GM23248 (cell line): ENCODE measurements around the gene CPAMD8. TPM values are rescaled to one million over a fixed set of nuclear protein-coding genes. Genes with fewer than 3 reads are reported as not detected.
"Not testable (repeated sequence)": the region's sequence is repeated elsewhere in the genome, so short reads cannot be mapped to it uniquely, and the experiment has no call there.

Experiments used
- DNase-seq: peaks from one replicate; pipeline ENCODE4 v3.0.0-alpha.2; 2015
- H2AFZ ChIP-seq: fragments of 200-600 bp; sonication (generic); 2 replicates; pipeline ENCODE4 v1.6.1; 2016; ENCODE audit warnings: antibody characterized with exemption
- H3F3A ChIP-seq: fragments of 200-600 bp; sonication (generic); 2 replicates; pipeline ENCODE4 v1.6.1; 2016; ENCODE audit warnings: mild to moderate bottlenecking, antibody characterized with exemption, mixed run types; ENCODE audit not compliant: insufficient read depth
- H3K27ac ChIP-seq: fragments of 200-600 bp; sonication (generic); 2 replicates; pipeline ENCODE4 v1.5.1; 2016; ENCODE audit warnings: mild to moderate bottlenecking
- H3K27me3 ChIP-seq: fragments of 200-600 bp; sonication (generic); replicated peaks from 2 replicates; pipeline ENCODE4 v1.6.1; 2016; ENCODE audit warnings: mild to moderate bottlenecking; ENCODE audit not compliant: insufficient read depth
- H3K36me3 ChIP-seq: fragments of 200-600 bp; sonication (generic); 2 replicates; pipeline ENCODE4 v1.6.1; 2016; ENCODE audit warnings: low read depth, mild to moderate bottlenecking
- H3K4me1 ChIP-seq: fragments of 200-600 bp; sonication (generic); 2 replicates; pipeline ENCODE4 v1.6.1; 2016; ENCODE audit warnings: mild to moderate bottlenecking; ENCODE audit not compliant: insufficient read depth
- H3K4me2 ChIP-seq: fragments of 200-600 bp; sonication (generic); one replicate; pipeline ENCODE4 v1.6.1; 2016; ENCODE audit warnings: mild to moderate bottlenecking; ENCODE audit not compliant: unreplicated experiment
- H3K4me3 ChIP-seq: fragments of 200-600 bp; sonication (generic); 2 replicates; pipeline ENCODE4 v1.5.1; 2016; ENCODE audit warnings: mild to moderate bottlenecking
- H3K79me2 ChIP-seq: fragments of 200-600 bp; sonication (generic); 2 replicates; pipeline ENCODE4 v1.6.1; 2016; ENCODE audit warnings: mild to moderate bottlenecking; ENCODE audit not compliant: insufficient read depth
- H3K9ac ChIP-seq: fragments of 200-600 bp; sonication (generic); 2 replicates; pipeline ENCODE4 v1.6.1; 2016; ENCODE audit warnings: mild to moderate bottlenecking
- H3K9me2 ChIP-seq: fragments of 200-600 bp; sonication (generic); 2 replicates; pipeline ENCODE4 v1.6.1; 2016; ENCODE audit warnings: mixed run types, mild to moderate bottlenecking, moderate library complexity; ENCODE audit not compliant: insufficient read depth
- H3K9me3 ChIP-seq: fragments of 200-600 bp; sonication (generic); one replicate; pipeline ENCODE4 v1.6.1; 2017; ENCODE audit warnings: low read depth
- H4K20me1 ChIP-seq: fragments of 200-600 bp; sonication (generic); 2 replicates; pipeline ENCODE4 v1.6.0; 2016; ENCODE audit not compliant: insufficient read depth
- EZH2 ChIP-seq: fragments of 200-600 bp; sonication (generic); IDR thresholded peaks from 2 replicates; pipeline ENCODE4 v1.6.1; 2018; ENCODE audit warnings: antibody characterized with exemption, mild to moderate bottlenecking; ENCODE audit not compliant: insufficient read depth, poor library complexity, severe bottlenecking
- EZH2phosphoT487 ChIP-seq: fragments of 200-600 bp; sonication (generic); IDR thresholded peaks from 2 replicates; pipeline ENCODE4 v1.6.1; 2018; ENCODE audit warnings: antibody characterized with exemption, moderate library complexity, mild to moderate bottlenecking, low read depth; ENCODE audit not compliant: insufficient read depth
- WGBS, 2 experiments: methylation state at CpG; one replicate each; pipeline ENCODE4 v1.1.6; 2015 to 2017; ENCODE audit warnings: low lambda C conversion rate in 2 of 2, low coverage in 1 of 2; ENCODE audit errors: missing lambda C conversion rate in 2 of 2; 5-methylcytosine and 5-hydroxymethylcytosine counted together
- in situ Hi-C: fragments of 300-500 bp; cut with MboI; formaldehyde crosslinking; loops from 2 replicates; pipeline ENCODE4 v1.15.0; 2020
- polyA plus RNA-seq: library from polyadenylated mRNA; unstranded; fragments of >200 nt; fragmentation: Nextera tagmentation; extraction: Ambion mirVana; gene quantifications from 2 replicates; pipeline ENCODE4 v1.2.1, GENCODE V29; 2016
- total RNA-seq: library from RNA; depleted of rRNA; stranded (reverse); fragments of >200 nt; shearing (Covaris generic); gene quantifications from 2 replicates; pipeline ENCODE4 v1.2.3, GENCODE V29; 2014

CPAMD8 gene
- total and polyA plus RNA-seq, 2 experiments from 2014 or later, result 0.76 to 0.80 TPM

- WGBS, 2 experiments, result 61% methylated on average over 11 of the region's 11 CpGs
- H3K4me1 ChIP-seq, result no peaks in the 10 kb centered on the region
- no peak overlapping the region for H3K9ac ChIP-seq
- H3F3A ChIP-seq, result no peaks in the 10 kb centered on the region
- no peak overlapping the region for H3K4me2 ChIP-seq
- no peak overlapping the region for H3K4me3 ChIP-seq
- no peak overlapping the region for H2AFZ ChIP-seq
- TF ChIP-seq EZH2phosphoT487, result no peak
- TF ChIP-seq EZH2, result no peak
- H3K36me3 ChIP-seq, result no peaks in the 10 kb centered on the region
- no peaks in the 10 kb centered on the region for H3K9me3 ChIP-seq
- no peaks in the 10 kb centered on the region for H3K79me2 ChIP-seq
- H3K27me3 ChIP-seq, result no peaks in the 10 kb centered on the region
- no peak for DNase-seq
- in situ Hi-C loops, result no loop called here
- no peaks in the 10 kb centered on the region for H4K20me1 ChIP-seq
- no peak overlapping the region for H3K27ac ChIP-seq
- no peaks in the 10 kb centered on the region for H3K9me2 ChIP-seq
Measured at GRCh38 chr19:16945364-16945714, 81.3 kb downstream of the CPAMD8 start.

GRCh38 chr19:16944626-16945363 is 81.8 kb downstream of the CPAMD8 start:
- no peak overlapping the region for H3K27ac ChIP-seq
- H4K20me1 ChIP-seq, result no peaks in the 10 kb centered on the region
- H3K9me3 ChIP-seq, result no peaks in the 10 kb centered on the region
- no peak overlapping the region for H3K9ac ChIP-seq
- H3K4me2 ChIP-seq, result no peak overlapping the region
- H3F3A ChIP-seq, result no peaks in the 10 kb centered on the region
- in situ Hi-C loops, result no loop called here
- no peak overlapping the region for H3K4me3 ChIP-seq
- no peak overlapping the region for H2AFZ ChIP-seq
- WGBS, 2 experiments, result 59 to 62% methylated on average over 13 to 14 of the region's 14 CpGs
- no peaks in the 10 kb centered on the region for H3K9me2 ChIP-seq
- no peaks in the 10 kb centered on the region for H3K27me3 ChIP-seq
- no peak for DNase-seq
- H3K79me2 ChIP-seq, result no peaks in the 10 kb centered on the region
- H3K36me3 ChIP-seq, result no peaks in the 10 kb centered on the region
- TF ChIP-seq EZH2phosphoT487, result no peak
- no peak for TF ChIP-seq EZH2
- no peaks in the 10 kb centered on the region for H3K4me1 ChIP-seq

GRCh38 chr19:16943942-16944625 is 82.5 kb downstream of the CPAMD8 start:
- Histone ChIP-seq H3K79me2 (no peaks in the 10 kb centered on the region), H3K27me3 (no peaks in the 10 kb centered on the region), H2AFZ (no peak overlapping the region), H4K20me1 (no peaks in the 10 kb centered on the region), H3K9ac (no peak overlapping the region), H3K36me3 (no peaks in the 10 kb centered on the region), H3K4me3 (no peak overlapping the region), H3K9me2 (no peaks in the 10 kb centered on the region), H3K9me3 (no peaks in the 10 kb centered on the region), H3K4me1 (no peaks in the 10 kb centered on the region), H3K27ac (no peak overlapping the region), H3F3A (no peaks in the 10 kb centered on the region), H3K4me2 (no peak overlapping the region)
- in situ Hi-C loops, result no loop called here
- WGBS, 2 experiments, result 50% methylated on average over 13 of the region's 13 CpGs
- no peak for TF ChIP-seq EZH2phosphoT487
- no peak for TF ChIP-seq EZH2
- DNase-seq, result no peak

- in situ Hi-C loops, H3K4me1 ChIP-seq, H3K27me3 ChIP-seq, H4K20me1 ChIP-seq, H3K9me3 ChIP-seq, H3K9ac ChIP-seq, DNase-seq, H2AFZ ChIP-seq, H3K4me3 ChIP-seq, H3K9me2 ChIP-seq, H3F3A ChIP-seq, H3K79me2 ChIP-seq, H3K4me2 ChIP-seq, H3K36me3 ChIP-seq, H3K27ac ChIP-seq: not testable (repeated sequence)
- 60 to 61% methylated on average over 7 of the region's 7 CpGs for WGBS, 2 experiments
Measured at GRCh38 chr19:16943090-16943489, 83.5 kb downstream of the CPAMD8 start.
